GM18526 (cell line): ENCODE data around the gene PCCA.

Experiments
- POLR2A ChIP-seq: IDR thresholded peaks from 3 replicates; pipeline ENCODE4 v1.6.1; 2011; ENCODE audit not compliant: insufficient read length; ENCODE audit errors: extremely low read depth

PCCA gene

GRCh38 chr13:100240109-100240779 is 151.4 kb downstream of the PCCA start:
- TF ChIP-seq POLR2A: no peak

- TF ChIP-seq POLR2A: no peak
Observed at GRCh38 chr13:100244431-100244830, 155.5 kb downstream of the PCCA start.

- no peak for TF ChIP-seq POLR2A
Observed at GRCh38 chr13:100245104-100245503, 156.2 kb downstream of the PCCA start.

GRCh38 chr13:100247937-100248336 is 159.0 kb downstream of the PCCA start:
- TF ChIP-seq POLR2A: no peak

- no peak for TF ChIP-seq POLR2A
Observed at GRCh38 chr13:100254002-100254401, 165.1 kb downstream of the PCCA start.

GRCh38 chr13:100262404-100262803 is 173.5 kb downstream of the PCCA start:
- TF ChIP-seq POLR2A: no peak

- no peak for TF ChIP-seq POLR2A
Observed at GRCh38 chr13:100266026-100266425, 177.1 kb downstream of the PCCA start.

GRCh38 chr13:100269837-100270236 is 180.9 kb downstream of the PCCA start:
- no peak for TF ChIP-seq POLR2A

- no peak for TF ChIP-seq POLR2A
Observed at GRCh38 chr13:100273138-100273537, 184.2 kb downstream of the PCCA start.

GRCh38 chr13:100273552-100273951 is 184.7 kb downstream of the PCCA start:
- TF ChIP-seq POLR2A: no peak

- no peak for TF ChIP-seq POLR2A
Observed at GRCh38 chr13:100274942-100275506, 186.1 kb downstream of the PCCA start.

GRCh38 chr13:100275746-100276145 is 186.9 kb downstream of the PCCA start:
- TF ChIP-seq POLR2A: no peak

- TF ChIP-seq POLR2A: no peak
Observed at GRCh38 chr13:100280681-100281080, 191.8 kb downstream of the PCCA start.

GRCh38 chr13:100290165-100290801 is 201.4 kb downstream of the PCCA start:
- no peak for TF ChIP-seq POLR2A

- TF ChIP-seq POLR2A: no peak
Observed at GRCh38 chr13:100291624-100292023, 202.7 kb downstream of the PCCA start.

- TF ChIP-seq POLR2A: no peak
Observed at GRCh38 chr13:100297413-100297812, 208.5 kb downstream of the PCCA start.

GRCh38 chr13:100298116-100298681 is 209.3 kb downstream of the PCCA start:
- no peak for TF ChIP-seq POLR2A

GRCh38 chr13:100298691-100299090 is 209.8 kb downstream of the PCCA start:
- no peak for TF ChIP-seq POLR2A
